Measurements from ENCODE around the gene JARID2. TPM values are rescaled to one million over a fixed set of nuclear protein-coding genes. Genes with fewer than 3 reads are reported as not detected.

Gene JARID2
- total RNA-seq, 4 donors from 2014 or later = 10.8 to 31.6 (median 14.3) TPM

DNA sequence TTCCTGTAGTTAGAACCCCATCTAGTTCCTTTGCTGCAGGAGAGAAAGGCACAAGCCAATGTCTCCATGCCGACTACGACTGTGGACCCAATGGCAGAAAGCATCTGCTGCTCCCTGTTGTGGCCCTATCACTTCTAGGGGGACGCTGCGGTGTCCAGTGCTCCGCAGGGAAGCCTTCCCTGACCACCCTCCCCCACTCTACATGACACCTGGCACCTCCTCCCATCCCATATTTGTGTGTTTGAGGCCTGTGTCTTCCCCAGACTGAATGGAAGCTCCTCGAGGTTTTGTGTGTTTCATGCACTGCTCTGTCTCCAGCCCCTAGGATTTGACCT lies 257.4 kb downstream of the JARID2 start:
- no peak for ATAC-seq (ENCODE audit: low FRiP score)
- DNase-seq (ENCODE audit: low spot score) = no peak
- TF ChIP-seq, protein P1, sequence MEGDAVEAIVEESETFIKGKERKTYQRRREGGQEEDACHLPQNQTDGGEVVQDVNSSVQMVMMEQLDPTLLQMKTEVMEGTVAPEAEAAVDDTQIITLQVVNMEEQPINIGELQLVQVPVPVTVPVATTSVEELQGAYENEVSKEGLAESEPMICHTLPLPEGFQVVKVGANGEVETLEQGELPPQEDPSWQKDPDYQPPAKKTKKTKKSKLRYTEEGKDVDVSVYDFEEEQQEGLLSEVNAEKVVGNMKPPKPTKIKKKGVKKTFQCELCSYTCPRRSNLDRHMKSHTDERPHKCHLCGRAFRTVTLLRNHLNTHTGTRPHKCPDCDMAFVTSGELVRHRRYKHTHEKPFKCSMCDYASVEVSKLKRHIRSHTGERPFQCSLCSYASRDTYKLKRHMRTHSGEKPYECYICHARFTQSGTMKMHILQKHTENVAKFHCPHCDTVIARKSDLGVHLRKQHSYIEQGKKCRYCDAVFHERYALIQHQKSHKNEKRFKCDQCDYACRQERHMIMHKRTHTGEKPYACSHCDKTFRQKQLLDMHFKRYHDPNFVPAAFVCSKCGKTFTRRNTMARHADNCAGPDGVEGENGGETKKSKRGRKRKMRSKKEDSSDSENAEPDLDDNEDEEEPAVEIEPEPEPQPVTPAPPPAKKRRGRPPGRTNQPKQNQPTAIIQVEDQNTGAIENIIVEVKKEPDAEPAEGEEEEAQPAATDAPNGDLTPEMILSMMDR (IDR thresholded peaks at IDR 0.05) = no peak

- TF ChIP-seq, protein P1 (IDR thresholded peaks at IDR 0.05) = no peak
- ATAC-seq (ENCODE audit: low FRiP score) (no peak), DNase-seq (ENCODE audit: low spot score) (peak; percentile 22)
Observed at GRCh38 chr6:15504040-15504495, 258.2 kb downstream of the JARID2 start.

- DNase-seq (ENCODE audit: low spot score) = peak; percentile 22
- TF ChIP-seq, protein P1 (IDR thresholded peaks at IDR 0.05) = no peak
- ATAC-seq (ENCODE audit: low FRiP score) = peak; percentile 49
Observed at GRCh38 chr6:15504581-15505350, 258.9 kb downstream of the JARID2 start.

GRCh38 chr6:15505463-15505918 lies 259.6 kb downstream of the JARID2 start:
- ATAC-seq (ENCODE audit: low FRiP score) (no peak), DNase-seq (ENCODE audit: low spot score) (peak; percentile 8)
- TF ChIP-seq, protein P1 (IDR thresholded peaks at IDR 0.05) = no peak

DNA sequence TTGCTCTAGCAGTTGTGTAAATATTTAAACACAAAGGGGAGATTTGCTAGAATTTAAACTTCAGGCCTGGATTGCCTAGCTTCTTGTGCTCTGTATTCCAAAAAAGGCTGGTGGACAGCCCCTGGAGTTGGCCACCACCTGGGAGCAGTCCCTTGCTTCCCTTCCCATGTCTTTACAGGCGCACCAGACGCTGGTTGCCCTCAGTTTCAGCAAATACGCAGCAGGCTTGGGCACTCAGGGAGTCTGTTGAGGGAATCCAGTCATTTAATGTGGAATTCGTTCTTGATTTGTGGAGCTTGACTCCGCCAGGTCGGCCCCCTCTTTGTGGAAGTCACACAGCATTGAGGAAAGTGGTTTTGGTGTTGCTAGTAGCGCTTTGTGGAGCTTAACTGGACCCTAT lies 260.2 kb downstream of the JARID2 start:
- ATAC-seq (ENCODE audit: low FRiP score) = no peak
- no peak for DNase-seq (ENCODE audit: low spot score)
- TF ChIP-seq, protein P1 (IDR thresholded peaks at IDR 0.05) = no peak

DNA sequence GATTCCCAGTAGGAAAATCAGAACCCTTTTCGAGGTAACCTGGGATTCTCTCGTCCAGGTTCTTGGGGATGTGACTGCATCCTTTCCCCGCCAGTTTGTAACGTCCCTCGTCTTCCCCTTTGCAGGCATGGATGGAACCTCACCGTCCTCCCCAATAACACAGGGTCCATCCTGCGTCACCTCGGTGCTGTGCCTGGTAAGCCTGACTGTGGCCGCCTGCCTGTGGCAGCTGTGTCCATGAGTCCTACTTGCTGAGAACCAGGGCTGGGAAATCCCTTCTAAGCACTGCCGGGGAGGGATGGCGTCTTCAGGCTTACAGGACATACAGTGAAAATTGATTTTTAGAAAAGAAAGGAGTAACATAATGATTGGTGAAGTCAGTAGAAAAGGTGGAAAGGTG lies 261.4 kb downstream of the JARID2 start:
- no peak for ATAC-seq (ENCODE audit: low FRiP score)
- no peak for DNase-seq (ENCODE audit: low spot score)
- TF ChIP-seq, protein P1 (IDR thresholded peaks at IDR 0.05) = no peak

- TF ChIP-seq, protein P1 (IDR thresholded peaks at IDR 0.05) = no peak
- DNase-seq (ENCODE audit: low spot score) = no peak
- ATAC-seq (ENCODE audit: low FRiP score) = no peak
Observed at GRCh38 chr6:15507746-15508145, 261.9 kb downstream of the JARID2 start.
